ENCODE results near the gene ENOSF1. TPM values are rescaled to one million over a fixed set of nuclear protein-coding genes. Genes with fewer than 3 reads are reported as not detected.

ENOSF1 gene
- total and polyA plus RNA-seq, 2 donors (not counting 1 experiment from before 2014, with no cell fraction given): 8.2 to 23.3 TPM

DNA sequence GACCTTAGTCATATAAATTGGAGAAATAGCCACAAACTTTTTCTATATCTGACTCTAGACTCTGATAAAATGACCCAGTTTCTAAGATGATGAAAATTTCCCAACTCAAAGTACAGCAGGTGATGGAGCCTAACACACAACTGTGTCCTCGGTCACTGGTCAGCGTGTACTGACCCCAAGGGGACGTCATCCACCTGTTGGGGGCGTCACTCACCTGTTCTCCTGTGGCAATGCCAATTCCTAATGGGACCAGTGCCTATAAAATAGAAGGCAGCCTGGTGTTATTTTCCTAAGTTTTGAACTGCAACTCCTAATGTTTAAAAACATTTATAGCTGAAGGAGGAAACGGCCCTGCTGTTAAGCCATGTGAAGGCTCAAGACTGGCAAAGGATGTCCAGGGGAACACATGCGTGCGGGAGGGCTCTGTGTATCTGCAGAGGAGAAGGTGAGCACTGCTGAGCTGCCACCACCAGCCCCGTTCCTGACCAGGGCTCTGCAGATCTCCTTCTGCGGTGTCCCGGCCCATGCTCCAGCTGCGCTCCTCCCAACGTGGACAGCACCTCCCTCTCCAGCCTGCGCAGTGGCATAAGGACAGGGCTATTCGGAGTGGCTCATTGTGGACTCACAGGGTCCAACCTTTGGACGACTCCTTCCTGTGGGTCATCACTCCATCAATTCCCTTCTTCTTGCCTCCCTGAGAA is 33.8 kb downstream of the ENOSF1 start:
- TF ChIP-seq EZH2 (IDR thresholded peaks at IDR 0.05; ENCODE audit: low read length, missing control alignments): no peak
- TF ChIP-seq, protein P1, sequence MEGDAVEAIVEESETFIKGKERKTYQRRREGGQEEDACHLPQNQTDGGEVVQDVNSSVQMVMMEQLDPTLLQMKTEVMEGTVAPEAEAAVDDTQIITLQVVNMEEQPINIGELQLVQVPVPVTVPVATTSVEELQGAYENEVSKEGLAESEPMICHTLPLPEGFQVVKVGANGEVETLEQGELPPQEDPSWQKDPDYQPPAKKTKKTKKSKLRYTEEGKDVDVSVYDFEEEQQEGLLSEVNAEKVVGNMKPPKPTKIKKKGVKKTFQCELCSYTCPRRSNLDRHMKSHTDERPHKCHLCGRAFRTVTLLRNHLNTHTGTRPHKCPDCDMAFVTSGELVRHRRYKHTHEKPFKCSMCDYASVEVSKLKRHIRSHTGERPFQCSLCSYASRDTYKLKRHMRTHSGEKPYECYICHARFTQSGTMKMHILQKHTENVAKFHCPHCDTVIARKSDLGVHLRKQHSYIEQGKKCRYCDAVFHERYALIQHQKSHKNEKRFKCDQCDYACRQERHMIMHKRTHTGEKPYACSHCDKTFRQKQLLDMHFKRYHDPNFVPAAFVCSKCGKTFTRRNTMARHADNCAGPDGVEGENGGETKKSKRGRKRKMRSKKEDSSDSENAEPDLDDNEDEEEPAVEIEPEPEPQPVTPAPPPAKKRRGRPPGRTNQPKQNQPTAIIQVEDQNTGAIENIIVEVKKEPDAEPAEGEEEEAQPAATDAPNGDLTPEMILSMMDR (conservative IDR thresholded peaks at IDR 0.05 in 1 of 2, IDR thresholded peaks at IDR 0.05 in 1 of 2; ENCODE audit: low read depth in 1 of 2, low read length in 2 of 2): no peak
- Histone ChIP-seq H3K4me3 (replicated peaks in 1 of 4; ENCODE audit: control extremely low read depth in 1 of 4, insufficient read depth in 1 of 4, low read depth in 3 of 4, low read length in 4 of 4) (no peak overlapping the region), H3K27me3 (ENCODE audit: control insufficient read depth, insufficient read depth, low read length) (no peaks in the 10 kb centered on the region), H3K4me1 (ENCODE audit: control insufficient read depth, extremely low read depth, insufficient read depth, low read length) (no peaks in the 10 kb centered on the region), H3K79me2 (ENCODE audit: control insufficient read depth, insufficient read depth, low read length) (no peaks in the 10 kb centered on the region), H3K9me3 (ENCODE audit: control insufficient read depth, insufficient read depth, low read depth, low read length) (no peaks in the 10 kb centered on the region), H3K9ac (ENCODE audit: insufficient read depth, low read length) (no peak overlapping the region), H3K4me2 (ENCODE audit: extremely low read depth, insufficient read depth, low read length) (no peak overlapping the region), H3K27ac (ENCODE audit: insufficient read depth, low read length) (no peak overlapping the region), H3K36me3 (ENCODE audit: control insufficient read depth, insufficient read depth, low read length) (peaks cover 15% of the 10 kb centered on the region), H2AFZ (ENCODE audit: low read length) (no peak overlapping the region), H4K20me1 (ENCODE audit: control insufficient read depth, extremely low read depth, insufficient read depth, low read length) (no peaks in the 10 kb centered on the region)
- no peak for DNase-seq (ENCODE audit: low read depth in 2 of 2)

DNA sequence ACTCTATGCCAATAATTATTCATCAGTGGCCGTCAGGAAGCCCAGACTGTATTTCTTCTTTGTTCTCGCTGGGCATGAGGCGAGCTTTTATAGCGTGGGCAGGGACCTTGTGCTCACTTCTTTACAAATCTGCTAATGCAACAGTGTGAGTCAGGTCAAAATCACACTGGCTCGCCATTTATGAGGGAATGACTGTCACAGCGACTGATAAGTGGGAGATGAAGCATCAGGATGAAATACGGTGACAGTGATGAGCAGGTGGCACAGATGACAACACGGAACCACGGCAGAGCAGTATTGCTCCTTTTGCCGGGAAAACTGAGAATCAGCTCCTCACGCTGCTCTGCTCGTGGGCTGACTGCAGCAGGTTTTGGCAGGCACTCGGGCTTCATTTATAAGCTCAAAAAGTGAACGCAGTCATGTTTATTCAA is 34.5 kb downstream of the ENOSF1 start:
- DNase-seq (ENCODE audit: low read depth in 2 of 2): peak in 1 of 2 donors; percentile 64
- Histone ChIP-seq H3K4me1 (ENCODE audit: control insufficient read depth, extremely low read depth, insufficient read depth, low read length) (no peaks in the 10 kb centered on the region), H4K20me1 (ENCODE audit: control insufficient read depth, extremely low read depth, insufficient read depth, low read length) (no peaks in the 10 kb centered on the region), H3K36me3 (ENCODE audit: control insufficient read depth, insufficient read depth, low read length) (peaks cover 15% of the 10 kb centered on the region), H3K27me3 (ENCODE audit: control insufficient read depth, insufficient read depth, low read length) (no peaks in the 10 kb centered on the region), H3K9me3 (ENCODE audit: control insufficient read depth, insufficient read depth, low read depth, low read length) (no peaks in the 10 kb centered on the region), H3K79me2 (ENCODE audit: control insufficient read depth, insufficient read depth, low read length) (no peaks in the 10 kb centered on the region), H3K9ac (ENCODE audit: insufficient read depth, low read length) (no peak overlapping the region), H2AFZ (ENCODE audit: low read length) (no peak overlapping the region), H3K4me3 (replicated peaks in 1 of 4; ENCODE audit: control extremely low read depth in 1 of 4, insufficient read depth in 1 of 4, low read depth in 3 of 4, low read length in 4 of 4) (no peak overlapping the region), H3K4me2 (ENCODE audit: extremely low read depth, insufficient read depth, low read length) (no peak overlapping the region), H3K27ac (ENCODE audit: insufficient read depth, low read length) (no peak overlapping the region)
- TF ChIP-seq, protein P1 (conservative IDR thresholded peaks at IDR 0.05 in 1 of 2, IDR thresholded peaks at IDR 0.05 in 1 of 2; ENCODE audit: low read depth in 1 of 2, low read length in 2 of 2): no peak
- no peak for TF ChIP-seq EZH2 (IDR thresholded peaks at IDR 0.05; ENCODE audit: low read length, missing control alignments)

DNA sequence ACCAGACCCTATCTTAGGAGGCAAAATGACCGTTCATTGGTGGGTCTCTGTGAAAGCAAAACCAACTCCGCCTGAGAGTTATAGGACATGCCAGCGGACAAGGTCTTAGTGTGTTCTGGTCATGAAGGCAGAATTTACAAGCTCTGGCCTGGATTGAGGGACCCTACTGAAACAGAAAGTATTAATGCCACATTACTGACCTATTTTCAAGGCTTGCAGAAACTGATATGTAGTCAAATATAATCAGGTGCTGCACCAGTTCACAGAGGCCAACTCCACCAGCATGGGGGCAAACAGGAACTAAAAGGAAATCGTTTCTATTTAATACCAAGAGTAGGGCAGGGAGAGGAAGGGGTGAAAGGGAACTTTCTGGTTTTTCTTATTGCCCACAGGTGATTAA is 35.3 kb downstream of the ENOSF1 start:
- H3K79me2 ChIP-seq (ENCODE audit: control insufficient read depth, insufficient read depth, low read length): no peaks in the 10 kb centered on the region
- no peak for TF ChIP-seq EZH2 (IDR thresholded peaks at IDR 0.05; ENCODE audit: low read length, missing control alignments)
- TF ChIP-seq, protein P1 (conservative IDR thresholded peaks at IDR 0.05 in 1 of 2, IDR thresholded peaks at IDR 0.05 in 1 of 2; ENCODE audit: low read depth in 1 of 2, low read length in 2 of 2): no peak
- no peak for DNase-seq (ENCODE audit: low read depth in 2 of 2)
- H3K36me3 ChIP-seq (ENCODE audit: control insufficient read depth, insufficient read depth, low read length): peaks cover 20% of the 10 kb centered on the region
- H3K4me1 ChIP-seq (ENCODE audit: control insufficient read depth, extremely low read depth, insufficient read depth, low read length): no peaks in the 10 kb centered on the region
- H3K9ac ChIP-seq (ENCODE audit: insufficient read depth, low read length): no peak overlapping the region
- H3K4me2 ChIP-seq (ENCODE audit: extremely low read depth, insufficient read depth, low read length): no peak overlapping the region
- no peaks in the 10 kb centered on the region for H3K27me3 ChIP-seq (ENCODE audit: control insufficient read depth, insufficient read depth, low read length)
- H3K27ac ChIP-seq (ENCODE audit: insufficient read depth, low read length): no peak overlapping the region
- H2AFZ ChIP-seq (ENCODE audit: low read length): no peak overlapping the region
- no peaks in the 10 kb centered on the region for H3K9me3 ChIP-seq (ENCODE audit: control insufficient read depth, insufficient read depth, low read depth, low read length)
- no peaks in the 10 kb centered on the region for H4K20me1 ChIP-seq (ENCODE audit: control insufficient read depth, extremely low read depth, insufficient read depth, low read length)
- no peak overlapping the region for H3K4me3 ChIP-seq (replicated peaks in 1 of 4; ENCODE audit: control extremely low read depth in 1 of 4, insufficient read depth in 1 of 4, low read depth in 3 of 4, low read length in 4 of 4)
